Fibroblast of lung (primary cell): ENCODE data around the gene WWC2. TPM values are rescaled to one million over a fixed set of nuclear protein-coding genes. Genes with fewer than 3 reads are reported as not detected.

Source experiments
- DNase-seq, 2 donors: peaks; one replicate each; pipeline versions ENCODE4 v3.0.0 to v3.0.0-alpha.2; 2010; ENCODE audit warnings: low read depth in 2 of 2
- H2AFZ ChIP-seq: 2 replicates; pipeline ENCODE4 v1.5.1; 2012; ENCODE audit warnings: low read length, control low read depth, inconsistent platforms
- H3K27ac ChIP-seq: 2 replicates; pipeline ENCODE4 v1.5.1; 2011; ENCODE audit warnings: low read length, control low read depth; ENCODE audit not compliant: insufficient read depth
- H3K27me3 ChIP-seq: 2 replicates; pipeline ENCODE4 v1.5.1; 2011; ENCODE audit warnings: mild to moderate bottlenecking, low read length; ENCODE audit not compliant: control insufficient read depth, insufficient read depth
- H3K36me3 ChIP-seq: 2 replicates; pipeline ENCODE4 v1.5.1; 2011; ENCODE audit warnings: low read length; ENCODE audit not compliant: control insufficient read depth, insufficient read depth
- H3K4me1 ChIP-seq: 2 replicates; pipeline ENCODE4 v1.5.1; 2011; ENCODE audit warnings: low read length; ENCODE audit not compliant: control insufficient read depth, insufficient read depth; ENCODE audit errors: extremely low read depth
- H3K4me2 ChIP-seq: 2 replicates; pipeline ENCODE4 v1.5.1; 2011; ENCODE audit warnings: low read length, control low read depth; ENCODE audit not compliant: insufficient read depth; ENCODE audit errors: extremely low read depth
- H3K4me3 ChIP-seq, 4 experiments: fragments of 200-600 bp in 1 of 4; sonication (generic) in 1 of 4; replicated peaks in 1 of 4; 2 replicates each; pipeline ENCODE4 v1.5.1; 2011 to 2016; ENCODE audit warnings: low read length in 4 of 4, low read depth in 3 of 4, mild to moderate bottlenecking in 3 of 4, control low read depth in 2 of 4, inconsistent platforms in 1 of 4, mixed read lengths in 1 of 4; ENCODE audit not compliant: insufficient read depth in 1 of 4; ENCODE audit errors: control extremely low read depth in 1 of 4
- H3K79me2 ChIP-seq: 2 replicates; pipeline ENCODE4 v1.5.1; 2012; ENCODE audit warnings: mild to moderate bottlenecking, low read length, inconsistent platforms; ENCODE audit not compliant: control insufficient read depth, insufficient read depth
- H3K9ac ChIP-seq: 2 replicates; pipeline ENCODE4 v1.5.1; 2011; ENCODE audit warnings: mild to moderate bottlenecking, low read length, control low read depth; ENCODE audit not compliant: insufficient read depth
- H3K9me3 ChIP-seq: 2 replicates; pipeline ENCODE4 v1.5.1; 2012; ENCODE audit warnings: low read depth, low read length; ENCODE audit not compliant: control insufficient read depth, insufficient read depth
- H4K20me1 ChIP-seq: 2 replicates; pipeline ENCODE4 v1.5.1; 2011; ENCODE audit warnings: low read length; ENCODE audit not compliant: control insufficient read depth, insufficient read depth; ENCODE audit errors: extremely low read depth
- EZH2 ChIP-seq: IDR thresholded peaks from 2 replicates; pipeline ENCODE4 v1.5.1; 2012; ENCODE audit warnings: low read length, control low read depth, mild to moderate bottlenecking; ENCODE audit errors: missing control alignments
- polyA plus RNA-seq, 2 donors: library from polyadenylated mRNA; depleted of rRNA in 1 of 2; stranded (reverse) in 1 of 2; unstranded in 1 of 2; fragments of >200 nt; gene quantifications; 2 replicates each; pipeline ENCODE4 v1.2.1, GENCODE V29; 2011 to 2012; ENCODE audit warnings: missing spikeins in 1 of 2
- total RNA-seq: library from RNA; depleted of rRNA; stranded (reverse); fragments of >200 nt; gene quantifications from 2 replicates; pipeline ENCODE4 v1.2.1, GENCODE V29; 2014
- TF ChIP-seq, protein P1 (sequence below), 2 donors: IDR thresholded peaks in 1 of 2; conservative IDR thresholded peaks in 1 of 2; 1 replicate in 1 of 2; 2 replicates in 1 of 2; pipeline ENCODE4 v1.5.1; 2011 to 2012; ENCODE audit warnings: low read length in 2 of 2, control low read depth in 1 of 2, inconsistent platforms in 1 of 2, low read depth in 1 of 2, mild to moderate bottlenecking in 1 of 2

Gene WWC2
- total and polyA plus RNA-seq, 2 donors (not counting 1 experiment from before 2014, with no cell fraction given) = 31.6 to 34.0 TPM

DNA sequence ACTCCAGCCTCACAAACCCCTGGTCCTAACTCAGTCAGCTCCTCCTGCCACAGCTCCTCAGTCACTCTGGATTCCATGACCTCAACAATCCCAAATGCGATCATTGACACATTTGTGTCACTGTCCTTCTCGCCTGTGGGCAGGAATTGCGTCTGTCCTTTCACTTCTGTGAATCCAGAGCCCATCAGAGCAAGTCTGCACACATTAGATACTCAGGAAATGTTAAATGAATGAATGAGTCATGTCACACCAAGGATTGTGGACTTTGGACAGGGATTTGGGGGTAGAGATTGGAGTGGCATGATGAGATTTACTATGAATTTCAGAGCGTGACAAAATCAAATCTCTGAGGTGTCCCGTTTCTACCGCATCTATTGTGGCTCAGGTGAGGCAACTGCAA lies 234.9 kb downstream of the WWC2 start:
- no peaks in the 10 kb centered on the region for H3K9me3 ChIP-seq
- no peaks in the 10 kb centered on the region for H3K27me3 ChIP-seq
- no peak overlapping the region for H2AFZ ChIP-seq
- no peaks in the 10 kb centered on the region for H4K20me1 ChIP-seq
- no peak overlapping the region for H3K27ac ChIP-seq
- H3K79me2 ChIP-seq = no peaks in the 10 kb centered on the region
- peaks cover 12% of the 10 kb centered on the region for H3K4me1 ChIP-seq
- TF ChIP-seq, protein P1, sequence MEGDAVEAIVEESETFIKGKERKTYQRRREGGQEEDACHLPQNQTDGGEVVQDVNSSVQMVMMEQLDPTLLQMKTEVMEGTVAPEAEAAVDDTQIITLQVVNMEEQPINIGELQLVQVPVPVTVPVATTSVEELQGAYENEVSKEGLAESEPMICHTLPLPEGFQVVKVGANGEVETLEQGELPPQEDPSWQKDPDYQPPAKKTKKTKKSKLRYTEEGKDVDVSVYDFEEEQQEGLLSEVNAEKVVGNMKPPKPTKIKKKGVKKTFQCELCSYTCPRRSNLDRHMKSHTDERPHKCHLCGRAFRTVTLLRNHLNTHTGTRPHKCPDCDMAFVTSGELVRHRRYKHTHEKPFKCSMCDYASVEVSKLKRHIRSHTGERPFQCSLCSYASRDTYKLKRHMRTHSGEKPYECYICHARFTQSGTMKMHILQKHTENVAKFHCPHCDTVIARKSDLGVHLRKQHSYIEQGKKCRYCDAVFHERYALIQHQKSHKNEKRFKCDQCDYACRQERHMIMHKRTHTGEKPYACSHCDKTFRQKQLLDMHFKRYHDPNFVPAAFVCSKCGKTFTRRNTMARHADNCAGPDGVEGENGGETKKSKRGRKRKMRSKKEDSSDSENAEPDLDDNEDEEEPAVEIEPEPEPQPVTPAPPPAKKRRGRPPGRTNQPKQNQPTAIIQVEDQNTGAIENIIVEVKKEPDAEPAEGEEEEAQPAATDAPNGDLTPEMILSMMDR (conservative IDR thresholded peaks at IDR 0.05 in 1 of 2, IDR thresholded peaks at IDR 0.05 in 1 of 2; ENCODE audit: low read depth in 1 of 2, low read length in 2 of 2) = no peak
- TF ChIP-seq EZH2 = no peak
- H3K4me2 ChIP-seq = no peak overlapping the region
- no peak overlapping the region for H3K4me3 ChIP-seq
- no peaks in the 10 kb centered on the region for H3K36me3 ChIP-seq
- no peak overlapping the region for H3K9ac ChIP-seq
- no peak for DNase-seq

DNA sequence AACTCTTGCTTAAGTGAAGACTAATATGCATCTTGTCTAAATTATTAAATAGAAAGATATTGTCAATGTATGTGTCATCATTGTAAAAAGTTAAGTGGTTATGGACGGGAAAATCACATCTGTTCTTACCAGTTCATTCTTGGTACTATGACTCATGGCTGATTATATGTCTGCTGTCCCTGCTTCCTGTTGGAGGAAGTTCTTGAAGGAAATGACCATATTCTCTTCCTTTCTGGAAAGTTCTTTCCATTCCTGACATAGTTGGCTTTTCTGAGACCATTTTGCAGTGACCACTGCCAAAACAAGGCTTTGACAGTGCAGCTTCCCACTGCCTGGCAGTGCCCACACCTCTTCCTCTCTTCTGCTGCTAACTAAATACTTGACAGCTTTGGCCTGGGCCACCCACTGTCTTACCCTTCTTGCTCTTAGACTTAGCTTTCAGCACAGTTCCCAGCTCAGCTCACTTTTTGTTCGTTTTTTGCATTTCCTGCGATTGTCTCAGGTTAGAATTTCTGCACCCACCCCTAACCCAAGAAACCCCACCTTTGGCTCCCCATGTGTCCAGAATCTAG lies 236.4 kb downstream of the WWC2 start:
- H3K9ac ChIP-seq = no peak overlapping the region
- TF ChIP-seq EZH2 = no peak
- TF ChIP-seq, protein P1 (conservative IDR thresholded peaks at IDR 0.05 in 1 of 2, IDR thresholded peaks at IDR 0.05 in 1 of 2; ENCODE audit: low read depth in 1 of 2, low read length in 2 of 2) = no peak
- peak; percentile 83 to 96 for DNase-seq
- H3K36me3 ChIP-seq = no peaks in the 10 kb centered on the region
- no peaks in the 10 kb centered on the region for H3K9me3 ChIP-seq
- no peaks in the 10 kb centered on the region for H3K27me3 ChIP-seq
- H3K27ac ChIP-seq = peak overlapping the region; percentile 92
- no peaks in the 10 kb centered on the region for H3K79me2 ChIP-seq
- no peaks in the 10 kb centered on the region for H4K20me1 ChIP-seq
- peak overlapping the region; percentile 81 for H2AFZ ChIP-seq
- peak overlapping the region; percentile 73 for H3K4me2 ChIP-seq
- no peak overlapping the region for H3K4me3 ChIP-seq
- peaks cover 11% of the 10 kb centered on the region for H3K4me1 ChIP-seq

DNA sequence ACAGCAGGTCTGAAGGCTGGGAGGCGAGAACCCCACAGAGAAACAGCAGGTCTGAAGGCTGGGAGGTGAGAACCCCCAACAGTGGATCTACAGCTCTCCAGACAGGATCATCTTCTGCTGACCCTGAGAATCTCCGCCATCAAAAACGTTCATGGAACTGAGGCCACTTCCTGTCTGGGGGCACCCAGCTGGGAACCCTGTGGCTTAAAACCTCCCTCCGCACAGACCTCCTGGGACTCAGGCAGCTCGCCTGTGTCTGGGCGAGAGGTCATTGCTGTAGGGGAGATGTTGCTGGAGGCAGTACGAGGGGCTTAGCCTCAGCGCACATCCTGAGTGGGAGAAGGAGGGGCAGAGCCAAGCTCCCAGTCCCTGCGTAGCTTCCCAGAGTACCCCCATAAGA lies 238.3 kb downstream of the WWC2 start:
- no peaks in the 10 kb centered on the region for H3K36me3 ChIP-seq
- no peak overlapping the region for H3K27ac ChIP-seq
- H3K9ac ChIP-seq = no peak overlapping the region
- no peaks in the 10 kb centered on the region for H3K79me2 ChIP-seq
- H3K4me1 ChIP-seq = peaks cover 11% of the 10 kb centered on the region
- DNase-seq = no peak
- no peaks in the 10 kb centered on the region for H4K20me1 ChIP-seq
- TF ChIP-seq, protein P1 (conservative IDR thresholded peaks at IDR 0.05 in 1 of 2, IDR thresholded peaks at IDR 0.05 in 1 of 2; ENCODE audit: low read depth in 1 of 2, low read length in 2 of 2) = no peak
- no peak for TF ChIP-seq EZH2
- no peaks in the 10 kb centered on the region for H3K9me3 ChIP-seq
- H3K4me3 ChIP-seq = no peak overlapping the region
- no peak overlapping the region for H2AFZ ChIP-seq
- no peak overlapping the region for H3K4me2 ChIP-seq
- no peaks in the 10 kb centered on the region for H3K27me3 ChIP-seq
